ENCODE measurements around the gene RAB3D.
"Not testable (repeated sequence)": the region's sequence is repeated elsewhere in the genome, so short reads cannot be mapped to it uniquely, and the experiment has no call there.

RAB3D gene

DNA sequence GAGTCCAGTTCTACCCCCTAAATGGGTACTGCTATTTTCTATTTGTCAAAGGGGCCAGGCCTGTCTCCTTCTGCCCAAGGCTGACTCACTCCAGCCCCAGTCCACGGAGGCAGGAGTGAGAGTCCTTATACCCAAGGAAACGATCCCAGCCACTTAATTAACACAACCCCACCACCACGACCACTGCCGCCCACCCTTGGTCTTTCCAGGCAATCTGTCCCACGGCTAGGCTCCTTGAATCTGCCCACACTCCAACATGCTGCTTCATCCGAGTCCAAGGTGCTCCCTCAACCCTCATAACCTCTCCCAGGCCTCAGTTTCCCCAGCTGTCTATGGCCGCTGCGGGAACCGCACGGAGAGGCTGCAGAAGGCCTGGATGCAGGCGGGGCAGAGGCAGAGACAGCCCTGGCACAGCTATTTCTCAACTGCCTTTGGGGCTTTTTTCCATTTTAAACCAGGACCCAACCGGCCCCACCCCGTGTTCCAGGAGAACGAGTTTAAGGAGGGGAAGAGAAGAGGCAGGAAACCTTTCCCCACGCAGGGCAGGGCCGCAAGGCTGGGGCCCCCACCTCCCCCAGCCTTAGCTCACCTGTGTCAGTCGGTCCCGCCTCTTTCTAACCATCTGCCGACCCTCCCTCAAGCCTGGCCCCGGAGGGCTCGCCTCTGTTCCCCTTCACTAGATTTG lies 746 bp downstream of the RAB3D start:
- H3K27ac ChIP-seq = peak overlapping the region; percentile 86

DNA sequence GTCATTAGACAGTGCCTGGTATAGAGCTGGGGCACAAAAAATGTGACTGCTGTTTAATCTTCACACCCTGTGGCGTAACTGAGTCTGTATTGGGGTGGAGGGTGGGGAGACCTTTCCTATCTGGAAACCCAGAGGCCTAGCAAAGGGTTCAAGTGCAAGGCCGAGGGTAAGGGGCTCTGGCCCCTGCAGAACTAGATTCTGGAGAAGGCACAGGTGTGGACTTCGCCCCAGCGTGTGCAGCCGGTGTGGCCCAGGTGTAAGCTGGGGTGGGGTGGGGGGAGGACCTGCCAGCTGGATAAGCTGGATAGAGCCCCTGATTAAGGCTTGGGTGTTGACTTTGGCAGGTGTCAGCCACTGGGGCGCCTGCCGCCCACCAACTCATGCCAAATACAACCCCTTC lies 1.3 kb downstream of the RAB3D start:
- TF ChIP-seq, protein P1, sequence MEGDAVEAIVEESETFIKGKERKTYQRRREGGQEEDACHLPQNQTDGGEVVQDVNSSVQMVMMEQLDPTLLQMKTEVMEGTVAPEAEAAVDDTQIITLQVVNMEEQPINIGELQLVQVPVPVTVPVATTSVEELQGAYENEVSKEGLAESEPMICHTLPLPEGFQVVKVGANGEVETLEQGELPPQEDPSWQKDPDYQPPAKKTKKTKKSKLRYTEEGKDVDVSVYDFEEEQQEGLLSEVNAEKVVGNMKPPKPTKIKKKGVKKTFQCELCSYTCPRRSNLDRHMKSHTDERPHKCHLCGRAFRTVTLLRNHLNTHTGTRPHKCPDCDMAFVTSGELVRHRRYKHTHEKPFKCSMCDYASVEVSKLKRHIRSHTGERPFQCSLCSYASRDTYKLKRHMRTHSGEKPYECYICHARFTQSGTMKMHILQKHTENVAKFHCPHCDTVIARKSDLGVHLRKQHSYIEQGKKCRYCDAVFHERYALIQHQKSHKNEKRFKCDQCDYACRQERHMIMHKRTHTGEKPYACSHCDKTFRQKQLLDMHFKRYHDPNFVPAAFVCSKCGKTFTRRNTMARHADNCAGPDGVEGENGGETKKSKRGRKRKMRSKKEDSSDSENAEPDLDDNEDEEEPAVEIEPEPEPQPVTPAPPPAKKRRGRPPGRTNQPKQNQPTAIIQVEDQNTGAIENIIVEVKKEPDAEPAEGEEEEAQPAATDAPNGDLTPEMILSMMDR (conservative IDR thresholded peaks at IDR 0.05) = no peak
- H3K27ac ChIP-seq = peak overlapping the region; percentile 86; the same call in 1 of the 2 replicates

More for the DNA sequence above, 746 bp downstream of the RAB3D start:
- TF ChIP-seq, protein P1 (conservative IDR thresholded peaks at IDR 0.05) = no peak

DNA sequence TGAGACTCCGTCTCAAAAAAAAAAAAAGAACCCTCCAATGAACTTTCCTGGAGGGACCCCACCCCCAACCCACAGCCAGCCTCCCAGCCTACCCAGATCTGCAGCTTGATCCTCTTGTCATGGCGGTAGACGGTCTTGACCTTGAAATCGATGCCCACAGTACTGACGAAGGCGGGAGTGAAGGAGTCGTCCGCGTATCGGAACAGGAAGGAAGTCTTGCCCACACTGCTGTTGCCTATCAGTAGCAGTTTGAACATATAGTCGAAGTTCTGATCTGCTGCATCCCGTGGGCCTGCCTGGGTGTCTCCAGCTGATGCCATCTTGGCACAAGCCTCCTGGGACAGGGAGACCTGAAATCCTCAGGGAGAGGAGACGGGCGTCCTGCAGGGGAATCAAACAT lies 2.4 kb downstream of the RAB3D start:
- no peak overlapping the region for H3K27ac ChIP-seq
- TF ChIP-seq, protein P1 (conservative IDR thresholded peaks at IDR 0.05) = no peak

DNA sequence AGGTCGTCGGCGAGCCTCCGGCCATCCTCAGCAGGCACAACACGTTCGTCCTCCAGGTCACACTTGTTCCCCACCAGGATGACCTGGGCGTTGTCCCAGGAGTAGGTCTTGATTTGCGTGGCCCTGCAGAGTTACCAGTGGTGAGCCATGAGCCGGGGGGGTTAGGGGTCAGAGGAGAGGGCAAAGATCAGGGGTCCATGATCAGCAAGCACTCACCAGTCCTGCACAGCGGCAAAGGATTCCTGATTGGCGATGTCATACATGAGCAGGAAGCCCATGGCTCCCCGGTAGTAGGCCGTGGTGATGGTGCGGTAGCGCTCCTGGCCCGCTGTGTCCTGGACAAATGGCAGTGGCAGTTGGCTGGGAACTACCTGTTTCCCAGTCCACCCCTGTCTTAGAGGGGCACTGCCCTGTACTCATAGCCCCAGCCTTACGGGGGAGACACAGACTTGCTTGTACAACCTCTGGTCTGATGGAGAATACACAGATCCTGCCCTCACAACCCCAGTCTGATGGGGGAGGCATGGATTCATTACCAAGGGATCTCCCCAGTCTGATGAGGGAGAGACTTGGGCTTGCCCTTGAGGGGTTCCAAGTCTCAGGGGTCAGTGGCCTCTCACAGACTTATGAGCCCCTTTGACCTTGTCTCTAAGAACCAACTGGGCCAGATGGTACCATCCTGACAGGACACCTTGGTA lies 3.9 kb downstream of the RAB3D start:
- no peak overlapping the region for H3K27ac ChIP-seq
- TF ChIP-seq, protein P1 (conservative IDR thresholded peaks at IDR 0.05) = no peak

DNA sequence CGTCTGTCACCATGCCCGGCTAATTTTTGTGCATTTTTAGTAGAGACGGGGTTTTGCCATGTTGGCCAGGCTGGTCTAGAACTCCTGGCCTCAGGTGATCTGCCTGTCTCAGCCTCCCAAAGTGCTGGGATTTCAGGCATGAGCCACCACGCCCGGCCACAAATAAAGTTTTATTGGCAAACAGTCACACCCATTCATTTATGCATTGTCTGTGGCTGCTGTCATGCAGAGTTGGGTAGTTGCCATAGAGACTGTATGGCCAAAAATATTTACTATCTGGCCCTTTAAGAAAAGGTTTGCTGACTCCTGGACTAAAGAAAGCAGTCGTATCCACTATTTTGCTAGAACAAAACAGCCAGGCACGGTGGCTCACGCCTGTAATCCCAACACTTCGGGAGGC lies 5.6 kb downstream of the RAB3D start:
- not testable (repeated sequence) for H3K27ac ChIP-seq

DNA sequence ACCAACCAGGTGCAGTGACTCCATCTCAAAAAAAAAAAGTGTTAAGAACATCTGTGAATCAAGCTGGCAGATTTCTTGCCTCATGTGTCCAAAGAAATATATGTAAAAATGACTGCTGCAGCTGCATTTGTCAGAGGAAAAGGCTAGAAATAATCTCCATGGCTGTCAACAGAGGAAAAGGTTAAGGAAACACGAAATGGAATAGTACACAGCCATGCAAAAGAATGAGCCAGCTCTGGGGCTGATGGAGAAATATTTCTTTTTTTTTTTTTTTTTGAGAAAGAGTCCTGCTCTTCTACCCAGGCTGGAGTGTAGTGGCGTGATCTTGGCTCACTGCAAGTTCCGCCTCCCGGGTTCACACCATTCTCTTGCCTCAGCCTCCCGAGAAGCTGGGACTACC lies 6.6 kb downstream of the RAB3D start:
- TF ChIP-seq, protein P1 (conservative IDR thresholded peaks at IDR 0.05) = no peak

DNA sequence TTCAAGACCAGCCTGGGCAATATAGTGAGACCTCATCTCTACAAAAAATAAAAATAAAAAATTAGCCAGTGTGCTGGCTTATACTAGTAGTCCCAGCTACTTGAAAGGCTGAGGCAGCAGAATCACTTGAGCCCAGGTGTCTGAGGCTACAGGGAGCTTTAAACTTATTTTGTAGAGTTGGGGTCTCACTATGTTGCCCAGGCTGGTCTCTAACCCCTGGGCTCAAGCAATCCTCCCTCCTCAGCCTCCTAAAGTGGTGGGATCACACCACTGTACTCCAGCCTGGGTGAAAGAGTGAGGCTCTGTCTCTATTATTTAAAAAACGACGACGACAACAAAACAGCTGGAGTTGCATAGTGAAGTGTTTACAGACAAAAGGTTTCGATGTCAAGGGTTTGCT lies 8.0 kb downstream of the RAB3D start:
- no peak overlapping the region for H3K27ac ChIP-seq
- TF ChIP-seq, protein P1 (conservative IDR thresholded peaks at IDR 0.05) = no peak

More for the DNA sequence above, 6.6 kb downstream of the RAB3D start:
- no peak overlapping the region for H3K27ac ChIP-seq

DNA sequence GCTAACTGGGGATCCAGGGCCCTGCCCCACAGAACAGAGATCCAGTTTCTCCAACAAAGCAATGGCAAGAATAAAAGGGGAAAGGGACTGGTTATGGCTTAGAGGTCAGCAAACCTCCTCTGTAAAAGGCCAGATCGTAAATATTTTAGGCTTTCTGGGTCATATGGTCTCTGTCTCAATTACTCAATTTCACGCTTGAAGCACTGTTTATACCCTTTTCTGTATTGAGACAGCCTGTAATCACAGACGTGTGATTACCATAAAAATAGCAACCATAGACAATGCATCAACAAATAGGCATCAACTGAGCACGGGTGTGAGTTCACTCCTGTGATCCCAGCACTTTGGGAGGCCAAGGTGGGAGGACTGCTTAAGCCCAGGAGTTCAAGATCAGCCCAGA lies 9.3 kb downstream of the RAB3D start:
- TF ChIP-seq, protein P1 (conservative IDR thresholded peaks at IDR 0.05) = no peak
- no peak overlapping the region for H3K27ac ChIP-seq
